NCI-H146 treated with DMSO at 0.1 percent for 48 hours (cell line): ENCODE measurements around the gene TRAF3.
"Not testable (repeated sequence)": the region's sequence is repeated elsewhere in the genome, so short reads cannot be mapped to it uniquely, and the experiment has no call there.

Source experiments
- DNase-seq: peaks from one replicate; lab custom pipeline; 2025; ENCODE audit not compliant: unreplicated experiment; lab: John Stamatoyannopoulos, UW

The TRAF3 gene

DNA sequence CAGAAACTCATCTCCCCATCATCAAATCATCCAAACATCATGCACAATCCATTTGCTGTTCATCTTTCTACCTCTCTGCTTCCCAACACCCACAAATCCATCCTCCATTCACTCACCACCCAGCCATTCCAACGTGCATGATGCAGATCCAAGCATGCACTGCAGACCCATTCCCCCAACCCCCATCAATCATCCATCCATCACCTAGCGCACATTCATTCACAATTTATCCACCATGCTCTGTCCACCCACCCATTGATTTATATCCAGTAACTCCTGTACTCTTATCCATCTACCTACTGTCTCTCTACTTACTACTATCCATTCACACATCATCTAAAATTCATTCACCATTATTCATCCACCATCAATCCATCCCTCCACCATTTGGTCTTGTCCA lies 141.2 kb downstream of the TRAF3 start:
- no peak for DNase-seq

DNA sequence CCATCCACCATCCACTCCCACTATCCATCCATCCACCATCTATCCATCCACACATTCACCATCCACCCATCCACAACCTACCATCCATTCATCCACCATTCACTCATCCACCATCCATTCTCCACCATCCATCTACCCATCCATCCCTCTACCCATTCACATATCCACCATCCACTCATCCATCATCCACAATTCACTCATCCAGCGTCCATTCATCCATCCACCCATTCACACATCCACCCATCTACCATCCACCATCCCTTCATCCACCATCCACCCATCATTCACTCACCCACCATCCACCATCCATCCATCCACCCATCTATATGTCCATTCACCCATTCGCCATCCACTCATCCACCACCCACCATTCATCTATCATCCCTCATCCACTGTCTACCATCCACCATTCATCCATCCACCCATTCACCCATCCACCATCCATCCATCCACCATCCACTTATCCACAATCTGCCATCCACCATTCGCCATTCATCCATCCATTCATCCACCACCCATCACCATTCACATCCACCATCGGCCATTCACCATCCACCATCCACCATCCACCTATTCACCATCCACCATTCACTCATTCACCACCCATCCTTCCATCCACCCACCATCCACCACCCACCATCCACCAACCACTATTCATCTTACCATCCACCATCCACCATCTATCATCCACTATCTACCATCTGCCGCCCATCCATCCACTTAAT lies 143.2 kb downstream of the TRAF3 start:
- no peak for DNase-seq

DNA sequence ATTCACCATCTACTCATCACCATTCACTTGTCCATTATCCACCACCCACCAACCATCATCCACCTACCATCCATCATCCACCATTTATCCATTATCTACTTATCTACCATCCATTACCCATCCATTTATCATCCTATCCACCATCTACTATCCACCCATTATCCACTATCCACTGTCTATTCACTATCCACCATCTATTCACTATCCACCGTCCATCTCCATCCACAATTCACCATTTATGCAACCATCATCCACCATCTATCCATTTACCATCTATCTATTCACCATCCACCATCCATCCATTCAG lies 143.7 kb downstream of the TRAF3 start:
- no peak for DNase-seq

DNA sequence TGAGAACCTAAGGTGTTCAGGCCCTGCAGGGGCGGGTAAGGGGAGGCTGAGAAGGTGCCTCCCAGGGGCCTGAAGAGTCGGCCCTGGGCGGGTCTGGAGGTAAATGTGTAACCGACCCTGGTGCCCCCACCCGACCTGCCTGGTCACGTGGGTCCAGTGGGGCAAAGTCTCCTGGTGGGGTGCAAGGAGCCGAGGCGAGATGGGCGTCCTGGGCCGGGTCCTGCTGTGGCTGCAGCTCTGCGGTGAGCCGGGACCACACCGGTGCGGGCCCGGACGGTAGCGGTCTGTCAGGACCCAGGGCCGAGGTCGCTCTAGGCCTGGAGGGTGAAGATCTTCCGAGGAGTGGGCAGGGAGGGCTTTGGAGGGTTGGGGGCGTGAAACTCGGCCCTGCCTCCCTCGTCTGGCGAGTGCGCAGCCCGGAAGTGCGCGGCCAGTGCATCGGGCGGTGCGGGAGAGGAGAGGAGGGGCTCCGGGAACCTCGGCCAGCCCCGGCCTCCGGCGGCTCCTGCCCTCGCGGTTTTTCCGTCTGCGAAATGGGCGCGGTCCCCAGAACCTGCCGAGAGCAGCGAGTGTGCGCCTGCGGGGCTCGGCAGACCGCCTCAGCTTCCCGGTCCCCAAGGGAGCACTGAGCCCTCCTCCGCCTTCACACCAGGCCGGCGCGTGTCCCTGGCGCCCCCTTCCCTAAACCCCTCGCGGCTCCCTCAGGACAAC lies 145.4 kb downstream of the TRAF3 start, which contains the start of gene AMN:
Gene AMN (plus strand): TSS at position 174 of the 711 bp plus-strand sequence. CDS start 26 bp downstream, at position 200.
- no peak for DNase-seq

DNA sequence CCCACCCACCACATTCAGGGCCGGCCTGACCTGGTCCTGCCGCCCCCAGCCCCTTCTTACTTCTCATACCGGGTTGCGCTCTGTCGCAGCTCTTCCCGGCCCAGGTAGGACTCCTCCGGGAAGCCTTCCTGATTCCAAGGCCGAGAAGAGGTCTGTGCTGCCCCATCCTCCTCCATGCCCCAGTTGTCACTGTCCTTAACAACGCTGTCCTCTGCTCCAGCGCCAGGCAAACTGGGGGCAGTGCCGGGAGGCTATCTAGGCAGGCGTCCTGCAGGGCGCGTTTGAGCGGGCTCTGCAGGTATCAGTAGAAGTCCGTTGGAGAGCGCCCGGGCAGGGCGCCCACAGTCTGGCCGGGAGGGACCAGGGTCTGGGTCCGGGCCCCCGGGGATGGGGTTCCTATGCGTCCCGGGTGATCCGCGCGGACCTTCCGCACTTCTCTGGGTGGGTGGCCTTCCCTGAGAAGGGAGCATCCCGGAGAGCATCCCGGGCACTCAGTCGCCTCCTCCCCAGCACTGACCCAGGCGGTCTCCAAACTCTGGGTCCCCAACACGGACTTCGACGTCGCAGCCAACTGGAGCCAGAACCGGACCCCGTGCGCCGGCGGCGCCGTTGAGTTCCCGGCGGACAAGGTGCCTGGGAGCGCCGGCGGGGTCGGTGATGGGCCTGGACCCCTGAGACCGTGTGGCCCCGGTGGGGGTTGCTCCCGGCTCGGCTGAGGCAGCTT lies 146.1 kb downstream of the TRAF3 start:
- no peak for DNase-seq

DNA sequence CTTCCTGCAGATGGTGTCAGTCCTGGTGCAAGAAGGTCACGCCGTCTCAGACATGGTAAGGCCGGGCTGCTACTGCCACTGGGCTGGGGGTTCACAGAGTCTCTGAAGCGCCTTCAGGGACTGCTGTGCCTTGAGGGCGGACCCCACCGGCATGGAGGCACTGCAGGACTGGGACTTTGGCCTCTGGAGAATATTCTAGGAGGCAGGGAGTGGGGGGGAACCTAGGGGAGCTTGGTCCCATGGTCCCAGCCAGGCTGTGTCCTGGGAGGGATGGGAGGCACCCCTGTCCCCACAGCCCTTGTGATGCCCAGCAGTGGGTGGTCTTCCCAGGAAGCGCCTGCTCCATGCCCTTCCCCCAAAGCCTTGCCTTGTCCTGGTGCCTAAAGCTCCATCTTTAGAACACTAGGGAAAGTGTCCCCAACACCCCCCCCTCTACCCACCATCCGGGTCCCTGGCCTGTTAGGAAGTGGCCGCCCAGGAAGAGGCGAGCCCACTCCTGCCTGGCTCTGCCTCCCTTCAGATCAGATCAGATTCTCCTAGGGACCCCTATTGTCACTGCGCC lies 146.8 kb downstream of the TRAF3 start:
- DNase-seq: no peak

DNA sequence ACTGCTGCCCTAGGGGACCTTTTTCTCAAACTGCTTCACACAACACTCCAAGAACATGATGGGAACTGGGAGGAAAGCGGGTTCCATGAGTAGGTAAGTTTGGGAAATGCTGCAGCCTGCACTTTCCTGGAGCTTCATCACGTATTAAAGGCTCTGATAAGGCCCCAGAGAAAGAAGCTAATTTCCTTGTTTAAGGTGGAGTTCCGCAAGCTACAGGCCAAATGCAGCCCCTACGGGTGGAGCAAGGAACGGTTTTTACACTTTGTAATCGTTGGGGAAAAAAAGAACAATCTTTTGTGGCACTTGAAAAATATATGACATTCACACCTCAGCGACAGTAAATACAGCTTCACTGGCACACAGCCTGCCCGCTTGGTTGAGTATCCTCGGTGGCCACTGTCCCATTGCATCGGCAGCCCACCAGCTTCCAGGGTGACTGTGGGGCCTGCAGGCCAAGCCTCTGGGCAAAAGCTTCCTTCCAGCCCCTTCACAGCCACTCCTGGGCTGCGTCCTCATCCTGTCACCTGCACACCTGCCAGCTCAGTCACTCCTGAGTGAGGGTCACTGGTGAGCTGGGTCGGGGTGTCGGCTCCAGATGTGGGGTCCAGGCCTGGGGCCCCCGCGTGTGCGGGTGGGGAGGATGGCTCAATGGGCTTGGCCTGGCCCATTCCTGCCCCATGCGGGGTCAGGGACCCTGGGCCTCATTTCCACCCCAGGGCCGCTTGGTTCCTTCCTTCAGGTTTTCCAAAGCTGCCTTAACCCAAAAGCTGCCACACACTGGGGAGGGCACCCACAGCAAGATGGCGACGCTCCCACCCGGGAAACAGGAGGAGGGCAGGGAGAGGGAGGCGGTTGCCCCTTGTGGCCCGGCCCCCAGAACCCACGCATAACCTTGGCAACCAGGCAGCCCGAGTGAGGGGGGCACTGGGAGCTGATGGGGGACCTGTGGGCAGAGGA lies 147.7 kb downstream of the TRAF3 start:
- DNase-seq: no peak

DNA sequence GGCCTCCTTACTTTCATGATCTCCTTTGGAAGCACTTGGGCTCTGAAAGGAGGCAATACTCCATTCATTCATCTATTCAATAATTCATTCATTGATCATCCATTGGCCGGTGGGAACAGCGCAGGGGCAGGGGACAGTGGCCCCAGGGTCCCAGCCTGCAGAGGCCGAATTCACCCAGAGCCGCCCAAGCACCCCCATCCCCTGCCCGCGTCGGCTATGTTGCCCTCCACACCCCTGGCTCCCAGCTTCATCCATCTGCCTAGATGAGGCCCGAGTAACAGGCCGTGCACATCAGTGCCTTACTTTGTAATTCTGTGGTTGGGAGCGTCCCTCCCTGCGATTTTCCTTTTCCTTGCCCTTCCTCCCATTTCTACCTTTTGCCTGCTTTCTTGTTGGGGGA lies 148.4 kb downstream of the TRAF3 start:
- no peak for DNase-seq

DNA sequence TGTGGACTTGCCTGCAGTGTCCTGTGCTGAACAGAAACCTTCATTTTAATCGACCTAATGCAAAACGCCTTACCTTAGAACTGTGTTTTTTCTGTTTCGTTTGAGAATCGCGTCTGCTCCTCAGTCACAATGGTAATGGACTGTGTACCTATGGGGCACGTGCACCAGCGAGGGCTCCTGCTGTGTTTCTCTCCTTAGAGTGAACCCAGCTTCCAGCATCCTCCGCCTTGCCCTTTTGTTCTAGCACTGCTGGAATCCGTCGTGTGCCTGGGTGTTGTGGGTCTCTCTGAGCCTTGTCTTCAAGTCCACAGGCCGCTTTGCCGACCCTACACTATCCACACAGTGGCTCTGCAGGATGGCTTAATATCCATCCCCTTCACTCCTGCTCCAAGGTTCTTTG lies 148.9 kb downstream of the TRAF3 start:
- DNase-seq: peak; percentile 18

DNA sequence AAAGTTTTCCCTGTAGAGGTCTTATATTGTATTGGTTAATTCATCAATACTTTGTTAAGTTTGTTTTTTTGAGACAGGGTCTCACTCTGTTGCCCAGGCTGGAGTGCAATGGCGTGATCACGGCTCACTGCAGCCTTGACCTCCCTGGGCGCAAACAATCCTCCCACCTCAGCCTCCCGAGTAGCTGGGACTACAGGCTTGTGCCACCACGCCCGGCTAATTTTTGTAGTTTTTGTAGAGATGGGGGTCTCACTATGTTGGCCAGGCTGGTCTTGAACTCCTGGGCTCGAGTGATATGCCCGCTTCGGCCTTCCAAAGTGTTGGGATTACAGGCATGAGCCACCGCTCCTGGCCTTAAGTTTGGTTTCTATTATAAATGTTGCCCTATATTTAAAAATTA lies 149.6 kb downstream of the TRAF3 start:
- DNase-seq: not testable (repeated sequence)

DNA sequence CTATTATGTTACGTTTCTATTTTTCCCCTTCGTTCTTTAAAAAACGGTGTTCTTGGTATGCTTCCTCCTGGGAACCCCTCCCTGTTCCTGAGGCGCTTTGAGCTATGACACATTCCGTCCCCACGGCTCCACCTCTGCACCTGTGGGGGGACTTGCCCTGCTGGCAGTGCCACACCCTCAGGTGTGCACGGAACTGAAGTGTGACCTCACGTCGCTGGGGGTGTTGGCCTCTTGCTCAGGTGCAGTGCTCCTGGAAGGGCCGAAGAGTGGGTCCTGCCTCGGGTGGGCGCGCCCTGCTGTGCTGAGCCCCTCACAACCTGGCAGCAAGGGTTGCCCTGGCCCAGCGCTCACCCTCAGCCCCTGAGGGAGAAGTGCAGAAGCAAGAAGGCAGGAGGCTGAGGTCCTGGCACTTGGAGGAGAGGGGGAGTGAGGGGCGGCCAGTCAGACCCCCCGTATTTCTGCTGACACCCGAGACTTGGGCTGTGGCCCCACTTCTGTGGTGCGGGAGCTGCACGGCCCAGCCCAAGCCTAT lies 150.2 kb downstream of the TRAF3 start:
- no peak for DNase-seq

DNA sequence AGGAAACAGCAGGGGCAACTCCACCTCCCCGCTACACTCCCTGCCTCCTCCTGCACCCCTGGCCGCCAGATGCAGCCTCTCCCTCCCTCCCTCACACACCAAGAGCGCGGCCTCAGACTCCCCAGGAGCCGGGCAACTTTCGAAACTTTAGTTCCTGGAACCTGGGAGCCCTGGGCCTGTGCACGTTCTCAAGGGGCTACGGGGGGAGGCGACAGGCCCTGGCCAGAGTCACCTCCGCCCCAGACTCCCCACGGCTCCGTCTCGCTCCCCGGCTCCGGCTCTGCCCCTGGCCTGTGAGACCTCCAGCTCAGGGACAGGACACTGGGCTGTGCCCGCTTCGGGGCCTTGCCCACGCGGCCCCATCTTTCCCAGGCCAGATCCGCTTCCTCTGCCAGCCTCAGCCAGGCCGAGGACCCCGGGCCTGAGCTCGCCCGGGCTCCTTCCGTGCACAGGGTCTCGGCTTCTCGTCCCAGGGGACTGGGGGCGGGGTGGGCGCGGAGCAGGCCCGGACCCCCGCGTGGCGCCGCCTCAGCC lies 150.7 kb downstream of the TRAF3 start:
- DNase-seq: no peak

DNA sequence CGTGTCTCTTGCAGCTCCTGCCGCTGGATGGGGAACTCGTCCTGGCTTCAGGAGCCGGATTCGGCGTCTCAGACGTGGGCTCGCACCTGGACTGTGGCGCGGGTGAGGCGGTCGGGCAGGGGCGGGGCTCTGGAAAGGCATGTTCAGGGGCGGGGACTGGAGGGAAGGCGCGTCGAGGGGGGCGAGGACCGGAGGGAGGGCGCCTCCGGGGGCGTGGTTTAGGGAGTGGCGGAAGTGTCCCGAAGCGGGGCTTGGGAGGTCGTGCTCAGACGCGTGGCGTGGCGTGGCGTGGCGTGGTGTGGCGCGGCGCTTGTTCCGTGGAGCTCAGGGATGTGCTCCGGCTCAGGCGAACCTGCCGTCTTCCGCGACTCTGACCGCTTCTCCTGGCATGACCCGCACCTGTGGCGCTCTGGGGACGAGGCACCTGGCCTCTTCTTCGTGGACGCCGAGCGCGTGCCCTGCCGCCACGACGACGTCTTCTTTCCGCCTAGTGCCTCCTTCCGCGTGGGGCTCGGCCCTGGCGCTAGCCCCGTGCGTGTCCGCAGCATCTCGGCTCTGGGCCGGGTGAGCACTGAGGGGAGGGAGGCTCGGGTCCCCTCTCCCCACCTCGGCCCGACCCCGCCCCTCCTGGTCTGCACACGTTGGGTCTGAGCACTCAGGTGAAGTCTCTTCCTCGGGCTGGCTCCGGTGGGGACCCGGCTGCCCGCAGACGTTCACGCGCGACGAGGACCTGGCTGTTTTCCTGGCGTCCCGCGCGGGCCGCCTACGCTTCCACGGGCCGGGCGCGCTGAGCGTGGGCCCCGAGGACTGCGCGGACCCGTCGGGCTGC lies 151.4 kb downstream of the TRAF3 start:
- DNase-seq: peak; percentile 74

DNA sequence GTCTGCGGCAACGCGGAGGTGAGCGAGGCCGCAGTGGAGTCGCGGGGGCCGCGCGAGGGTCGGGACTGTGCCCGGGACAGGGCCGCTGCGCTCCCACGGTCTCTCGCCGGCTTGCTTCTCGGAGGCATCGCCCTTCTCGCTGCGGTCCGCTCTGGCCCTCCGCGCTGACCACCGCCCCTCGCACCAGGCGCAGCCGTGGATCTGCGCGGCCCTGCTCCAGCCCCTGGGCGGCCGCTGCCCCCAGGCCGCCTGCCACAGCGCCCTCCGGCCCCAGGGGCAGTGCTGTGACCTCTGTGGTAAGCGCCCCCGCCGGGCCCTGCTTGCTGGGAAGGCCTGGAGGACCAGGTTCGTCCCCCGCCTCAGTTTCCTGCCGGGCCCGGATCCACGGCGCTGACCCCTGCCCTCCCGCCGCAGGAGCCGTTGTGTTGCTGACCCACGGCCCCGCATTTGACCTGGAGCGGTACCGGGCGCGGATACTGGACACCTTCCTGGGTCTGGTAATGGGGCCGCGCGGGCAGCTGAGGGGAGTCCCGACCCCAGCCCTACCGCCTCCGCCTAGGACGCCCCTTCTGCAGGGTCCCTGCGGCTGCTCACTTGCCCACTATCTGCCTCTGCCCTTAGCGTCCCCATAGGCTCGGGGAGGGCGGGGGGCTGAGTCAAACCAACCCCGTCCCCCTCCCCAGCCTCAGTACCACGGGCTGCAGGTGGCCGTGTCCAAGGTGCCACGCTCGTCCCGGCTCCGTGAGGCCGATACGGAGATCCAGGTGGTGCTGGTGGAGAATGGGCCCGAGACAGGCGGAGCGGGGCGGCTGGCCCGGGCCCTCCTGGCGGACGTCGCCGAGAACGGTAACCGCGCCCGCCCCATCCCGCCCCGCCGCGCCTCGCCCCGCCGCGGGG lies 152.2 kb downstream of the TRAF3 start:
- no peak for DNase-seq

DNA sequence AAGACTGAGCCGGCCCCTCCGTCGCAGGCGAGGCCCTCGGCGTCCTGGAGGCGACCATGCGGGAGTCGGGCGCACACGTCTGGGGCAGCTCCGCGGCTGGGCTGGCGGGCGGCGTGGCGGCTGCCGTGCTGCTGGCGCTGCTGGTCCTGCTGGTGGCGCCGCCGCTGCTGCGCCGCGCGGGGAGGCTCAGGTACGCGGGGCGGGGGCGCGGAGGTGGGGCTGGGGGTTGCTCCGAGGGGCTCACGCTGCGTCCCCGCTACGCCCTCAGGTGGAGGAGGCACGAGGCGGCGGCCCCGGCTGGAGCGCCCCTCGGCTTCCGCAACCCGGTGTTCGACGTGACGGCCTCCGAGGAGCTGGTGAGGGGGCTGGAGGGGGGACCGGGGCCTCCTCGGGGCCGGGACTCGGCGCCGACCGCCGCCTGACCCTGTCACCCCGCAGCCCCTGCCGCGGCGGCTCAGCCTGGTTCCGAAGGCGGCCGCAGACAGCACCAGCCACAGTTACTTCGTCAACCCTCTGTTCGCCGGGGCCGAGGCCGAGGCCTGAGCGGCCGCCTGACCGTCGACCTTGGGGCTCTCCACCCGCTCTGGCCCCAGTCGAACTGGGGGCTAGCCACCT lies 153.0 kb downstream of the TRAF3 start:
- no peak for DNase-seq

DNA sequence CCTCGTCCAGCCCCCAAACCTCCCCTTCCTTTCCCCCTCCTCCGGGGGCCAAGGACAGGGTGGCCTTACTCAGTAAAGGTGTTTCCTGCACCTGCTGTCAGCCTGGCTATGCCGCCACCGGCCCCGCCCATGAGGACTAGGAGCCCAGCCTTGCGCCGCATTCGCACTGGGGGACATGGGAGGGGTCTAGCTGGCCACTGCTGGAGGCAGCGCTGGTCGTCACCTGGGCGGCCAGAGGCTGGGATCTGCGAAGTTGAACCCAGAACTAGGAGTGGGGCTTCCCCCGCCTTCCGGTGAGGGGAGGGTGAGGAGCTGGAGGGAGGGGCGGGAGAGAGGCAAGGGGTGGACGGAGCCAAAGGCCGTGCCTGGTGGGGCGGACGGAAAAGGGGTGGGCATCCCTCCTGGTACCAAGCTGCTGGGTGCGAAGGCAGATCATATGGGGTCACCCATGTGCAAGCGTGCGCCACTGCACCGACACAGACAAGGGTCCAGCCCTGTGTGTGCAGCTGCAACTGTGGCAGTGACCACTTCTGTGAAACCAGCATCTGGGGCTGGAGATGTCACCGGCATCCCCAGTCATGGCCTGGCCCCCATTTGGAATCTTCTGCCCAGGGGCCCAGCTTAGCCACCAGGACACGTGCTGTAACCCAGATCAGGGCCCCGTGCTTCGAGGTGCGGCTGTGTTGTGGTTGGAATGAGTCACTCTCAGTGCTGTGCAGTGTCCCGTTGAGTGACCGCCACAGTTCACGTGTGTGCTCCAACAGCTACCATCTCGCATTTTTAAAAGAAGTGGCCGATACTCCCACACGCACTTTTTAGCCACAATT lies 153.7 kb downstream of the TRAF3 start:
- no peak for DNase-seq
